ENCODE results near the gene CAV3.

The CAV3 gene

DNA sequence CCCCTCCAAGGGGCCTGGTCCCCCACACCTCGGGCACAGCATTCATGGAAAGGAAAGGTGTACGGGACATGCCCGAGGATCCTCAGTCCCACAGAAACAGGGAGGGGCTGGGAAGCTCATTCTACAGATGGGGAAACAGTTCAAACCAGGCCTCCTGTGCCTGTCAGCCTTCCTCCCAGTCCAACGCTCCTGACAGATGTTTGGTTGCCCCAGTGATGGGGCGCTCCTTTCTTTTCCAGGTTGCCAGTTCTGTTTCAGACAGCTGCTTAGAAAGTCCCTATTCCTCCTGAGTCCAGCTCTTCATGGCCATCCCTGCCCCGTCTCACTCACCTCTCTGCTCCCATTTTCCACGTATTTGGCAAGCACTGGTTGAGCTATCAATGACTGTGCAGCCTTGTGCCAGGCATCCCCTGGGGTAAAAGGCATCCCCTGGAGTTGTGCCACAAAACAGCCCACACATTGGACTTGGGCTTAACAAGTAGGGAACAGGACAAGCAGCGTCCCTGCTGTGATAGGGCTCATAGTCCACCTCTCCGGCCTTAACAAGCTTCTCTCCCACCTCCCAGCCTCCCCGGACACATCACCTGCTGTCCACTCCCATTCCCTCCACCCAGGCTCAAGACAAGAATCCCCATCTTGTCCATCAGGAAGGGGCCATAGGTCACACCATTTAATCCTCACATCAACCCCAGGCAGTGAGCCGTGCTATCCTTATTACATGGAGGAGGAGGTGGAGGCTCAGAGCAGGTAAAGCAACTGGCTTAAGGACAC, 29.2 kb downstream of the CAV3 start:
- no peak for DNase-seq (ENCODE audit: low read depth)

GRCh38 chr3:8764528-8764927, 30.9 kb downstream of the CAV3 start:
- DNase-seq (ENCODE audit: low read depth) = no peak

GRCh38 chr3:8765528-8765927, 31.9 kb downstream of the CAV3 start:
- no peak for DNase-seq (ENCODE audit: low read depth)

- no peak for DNase-seq (ENCODE audit: low read depth)
These were observed 32.5 kb downstream of the CAV3 start for GRCh38 chr3:8766148-8766547.

- no peak for DNase-seq (ENCODE audit: low read depth)
These were observed 33.7 kb downstream of the CAV3 start for GRCh38 chr3:8767256-8767666.

GRCh38 chr3:8767667-8768363, 34.2 kb downstream of the CAV3 start:
- no peak for DNase-seq (ENCODE audit: low read depth)

DNA sequence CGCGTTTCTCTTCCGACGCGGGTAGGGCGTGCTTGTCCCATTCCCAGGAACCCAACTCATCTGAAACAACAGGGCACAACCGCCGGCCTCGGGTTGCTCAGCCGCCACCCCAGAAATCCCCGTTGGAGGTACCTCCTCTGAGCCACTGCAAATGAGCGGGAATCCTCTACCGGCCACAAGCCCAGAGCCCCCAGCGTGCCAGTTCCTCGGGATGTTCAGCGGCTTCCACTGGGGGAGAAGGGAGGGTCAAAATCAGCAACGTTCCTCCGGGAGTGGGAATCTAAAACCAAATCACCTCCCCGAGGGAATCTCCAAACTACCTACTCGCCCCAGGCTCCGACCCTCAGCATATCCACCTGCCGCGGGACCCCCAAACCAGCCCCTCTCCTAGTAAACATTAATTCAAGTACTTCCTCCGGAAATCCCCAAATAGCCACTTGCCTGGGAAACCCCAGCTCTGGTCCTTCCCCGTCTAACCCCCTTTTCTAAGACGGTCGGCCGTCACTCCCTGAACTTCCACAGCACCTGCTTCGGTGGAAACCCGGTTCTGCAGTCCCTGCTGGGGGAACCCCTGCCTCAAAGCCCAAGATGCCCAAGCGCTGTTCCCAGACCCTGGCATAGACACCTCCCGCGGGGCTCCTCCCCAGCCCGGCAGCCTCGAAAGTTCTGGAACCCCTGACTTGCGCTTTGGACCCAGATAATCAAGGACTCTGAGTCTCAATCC, 34.9 kb downstream of the CAV3 start:
- DNase-seq (ENCODE audit: low read depth) = no peak

DNA sequence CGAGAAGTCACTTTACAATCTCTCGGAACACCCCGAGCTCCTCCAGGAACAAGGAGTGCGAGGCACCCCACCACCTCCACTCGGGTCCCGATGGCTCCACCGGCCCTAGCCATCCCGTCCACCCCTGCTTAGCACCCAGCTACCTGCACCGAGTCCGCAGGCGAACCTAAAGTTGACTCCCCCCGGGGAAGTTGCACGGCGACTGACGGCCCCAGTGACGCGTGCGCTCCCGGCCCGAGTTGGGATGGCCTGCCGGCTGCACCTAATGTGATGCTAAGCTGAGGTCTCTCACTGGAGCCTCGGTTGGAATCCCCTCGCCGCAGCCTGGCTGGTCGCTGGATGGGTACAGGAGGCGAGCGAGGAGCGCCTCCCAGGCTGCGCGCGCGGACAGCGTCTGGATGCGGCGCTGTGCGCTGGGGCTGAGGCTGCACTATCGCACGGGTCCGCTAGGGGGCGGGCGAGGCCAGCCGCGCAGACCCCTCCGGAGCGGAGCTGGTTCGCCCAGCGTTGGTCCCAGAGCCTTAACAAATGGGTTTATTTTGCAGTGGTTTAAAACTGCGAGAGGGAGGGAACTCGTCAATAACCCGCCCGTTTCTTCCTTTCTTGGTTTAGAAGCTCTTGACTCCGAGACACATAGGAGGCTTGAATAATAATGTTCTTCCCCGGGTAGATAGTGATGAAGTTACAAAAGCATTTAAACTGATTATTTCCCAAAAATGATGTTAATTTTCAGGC, 35.7 kb downstream of the CAV3 start, which contains the start of gene OXTR:
TSS of gene OXTR (minus strand) at position 526 of the 735 bp plus-strand sequence. CDS start 1,426 bp downstream, outside the sequence.
- DNase-seq (ENCODE audit: low read depth) = no peak

- DNase-seq (ENCODE audit: low read depth) = no peak
These were observed 40.4 kb downstream of the CAV3 start for GRCh38 chr3:8773941-8774542.

GRCh38 chr3:8775181-8775580, 41.6 kb downstream of the CAV3 start:
- DNase-seq (ENCODE audit: low read depth) = no peak

DNA sequence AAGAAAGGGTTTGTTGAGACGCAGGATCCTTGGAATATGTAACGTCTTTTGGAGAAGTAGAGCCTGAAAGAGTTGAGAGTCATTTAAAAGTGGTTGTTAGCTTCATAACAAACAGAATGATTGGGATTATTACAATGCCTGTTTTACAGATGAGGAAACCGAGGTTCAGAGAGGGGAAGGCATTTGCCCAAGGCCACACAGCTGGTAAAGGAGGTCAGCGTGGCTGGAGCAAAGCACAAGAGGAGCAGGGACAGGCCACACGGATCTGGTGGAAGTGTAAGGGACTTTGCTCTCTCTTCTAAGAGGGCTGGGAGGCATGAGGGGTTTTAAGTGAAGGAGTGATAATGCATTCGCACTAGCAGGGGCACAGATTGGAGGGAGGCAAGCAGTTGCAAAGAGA, 42.0 kb downstream of the CAV3 start:
- DNase-seq (ENCODE audit: low read depth) = no peak

GRCh38 chr3:8776406-8776805, 42.8 kb downstream of the CAV3 start:
- DNase-seq (ENCODE audit: low read depth) = no peak

DNA sequence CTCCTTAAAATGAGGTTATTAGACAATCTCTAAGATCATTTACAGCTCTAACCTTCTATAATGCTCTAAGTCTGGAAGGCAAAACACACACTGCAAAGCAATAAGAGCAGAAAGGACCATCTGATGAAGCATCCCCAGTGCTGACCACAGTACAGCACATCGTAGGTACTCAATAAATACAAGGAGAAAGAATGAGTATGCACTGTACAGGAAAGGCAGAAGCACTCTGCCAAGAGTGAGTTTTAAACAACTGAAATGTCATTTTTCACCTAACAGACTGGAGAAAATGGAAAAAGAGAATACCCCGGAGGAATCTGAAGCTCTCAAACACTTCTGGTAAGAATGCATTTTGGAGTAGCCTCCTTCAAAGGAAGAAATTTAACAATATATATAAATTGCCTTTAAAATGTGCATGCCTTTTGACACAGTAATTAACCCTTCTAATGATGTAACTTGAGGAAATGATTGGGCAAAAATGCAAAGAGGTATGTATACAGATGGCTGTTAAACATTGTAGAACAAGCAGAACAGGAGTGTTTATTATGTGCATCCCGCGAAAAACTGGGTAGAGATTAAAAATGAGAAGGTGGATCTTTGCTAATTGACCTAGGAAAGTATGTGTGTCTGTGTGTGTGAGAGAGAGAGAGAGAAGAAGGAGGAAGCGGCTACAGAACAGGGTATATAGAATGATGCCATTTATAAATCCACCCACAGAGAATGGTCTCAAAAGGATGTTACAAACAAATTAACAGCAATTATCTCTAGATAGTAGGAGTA, 43.8 kb downstream of the CAV3 start:
- no peak for DNase-seq (ENCODE audit: low read depth)

- DNase-seq (ENCODE audit: low read depth) = no peak
These were observed 44.3 kb downstream of the CAV3 start for GRCh38 chr3:8777978-8778267.

DNA sequence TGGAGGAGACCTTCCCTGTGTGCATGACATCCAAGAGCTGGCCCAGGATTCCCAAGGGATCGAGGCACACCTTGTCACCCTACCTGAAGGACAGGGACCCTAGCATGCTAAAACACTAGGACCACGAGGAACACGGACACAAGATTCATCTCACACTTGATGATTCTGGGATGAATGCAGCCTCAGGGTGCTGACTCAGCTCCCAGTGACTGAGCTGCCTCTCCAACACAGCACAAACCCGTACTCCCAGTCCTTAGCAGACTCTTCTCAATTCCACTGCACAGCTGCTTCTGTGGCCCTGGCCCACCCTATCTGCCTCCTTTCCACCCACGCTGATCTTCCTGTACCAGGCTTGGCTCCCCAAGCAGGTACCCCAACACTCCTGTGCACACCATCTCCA, 44.9 kb downstream of the CAV3 start:
- no peak for DNase-seq (ENCODE audit: low read depth)

DNA sequence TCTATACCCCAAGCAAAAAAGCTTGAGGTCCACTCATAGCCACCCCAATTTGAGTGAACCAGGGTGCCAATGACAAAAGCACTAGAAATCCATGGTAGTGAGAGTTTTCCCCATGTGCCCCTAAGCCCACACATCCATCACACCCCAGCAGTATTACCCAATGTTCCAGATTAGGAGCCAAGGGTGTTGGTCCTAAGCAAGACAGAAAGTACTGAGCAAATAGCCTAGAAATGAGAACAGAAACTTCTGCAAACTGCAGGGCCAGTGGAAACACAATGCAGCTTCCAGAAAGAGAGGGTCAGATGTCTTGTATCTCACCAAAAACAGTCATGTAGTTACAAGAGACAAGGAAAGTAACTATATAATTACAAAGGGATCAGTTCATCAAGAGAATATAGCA, 46.7 kb downstream of the CAV3 start:
- DNase-seq (ENCODE audit: low read depth) = no peak

DNA sequence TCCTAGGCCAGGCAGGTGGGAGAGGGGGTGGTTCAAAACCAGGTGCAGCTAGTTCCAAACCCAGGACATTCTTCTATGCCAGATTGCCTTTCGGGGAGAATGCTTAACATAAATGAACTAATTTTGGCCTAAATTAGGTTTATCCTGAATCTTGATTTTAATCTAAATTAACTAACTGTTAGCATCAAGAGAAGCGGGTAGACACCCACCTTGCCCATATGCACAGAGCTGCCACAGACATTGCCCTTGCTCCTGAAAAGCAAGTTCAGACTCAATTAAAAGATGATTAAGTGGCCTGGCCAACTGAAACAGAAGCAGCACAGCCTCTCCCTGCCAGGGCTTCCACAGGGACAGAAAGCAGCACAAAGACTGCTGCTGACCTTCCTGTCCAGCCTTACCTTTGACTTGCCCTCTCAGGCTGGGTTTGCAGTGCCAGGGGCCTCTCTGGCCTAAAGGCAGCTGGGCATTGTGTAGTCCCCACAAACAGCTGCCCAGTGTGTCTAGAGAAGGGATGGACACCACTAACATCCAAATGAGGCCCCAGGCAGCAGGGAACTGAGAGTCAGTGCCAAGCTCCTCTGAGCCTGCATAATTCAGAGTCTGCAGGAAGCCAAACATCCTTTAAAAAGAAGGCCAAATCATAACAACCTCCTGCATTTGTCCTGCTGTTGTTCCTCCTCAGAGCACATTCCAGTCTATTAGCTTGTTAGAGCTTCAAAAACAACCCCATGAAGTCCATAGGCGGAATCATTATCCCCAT, 51.3 kb downstream of the CAV3 start:
- DNase-seq (ENCODE audit: low read depth) = no peak

DNA sequence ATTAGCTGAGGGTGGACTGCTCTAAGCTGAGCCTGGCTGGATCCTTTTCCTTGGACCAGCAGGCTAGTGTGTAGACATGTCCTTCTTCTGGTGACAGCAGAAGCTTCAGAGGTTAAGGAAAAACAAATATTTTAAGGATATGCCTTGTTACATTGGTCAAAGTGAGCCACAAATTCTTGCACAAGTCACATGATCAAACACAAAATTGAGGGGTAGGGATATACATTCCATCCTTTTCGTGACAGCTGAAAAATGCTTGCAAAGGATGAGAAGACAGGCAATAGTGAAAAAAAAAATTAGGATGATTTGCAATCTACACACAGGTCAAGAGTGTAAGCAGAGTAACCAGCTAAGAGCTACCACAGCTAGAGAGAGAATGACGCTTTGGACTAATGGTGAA, 56.9 kb downstream of the CAV3 start:
- no peak for DNase-seq (ENCODE audit: low read depth)

GRCh38 chr3:8793242-8793641, 59.6 kb downstream of the CAV3 start:
- no peak for DNase-seq (ENCODE audit: low read depth)

GRCh38 chr3:8794247-8794646, 60.6 kb downstream of the CAV3 start:
- DNase-seq (ENCODE audit: low read depth) = no peak
